HFF-Myc (cell line): Measurements from ENCODE around the gene CFAP100.

Experiments
- DNase-seq: peaks from one replicate; pipeline ENCODE4 v3.0.0-alpha.2; 2011; ENCODE audit warnings: low read depth; ENCODE audit errors: extremely low read depth
- H3K4me3 ChIP-seq: replicated peaks from 2 replicates; pipeline ENCODE4 v1.5.1; 2011; ENCODE audit warnings: low read depth, mild to moderate bottlenecking, control low read depth, low read length
- CTCF ChIP-seq: IDR thresholded peaks from 2 replicates; pipeline ENCODE4 v1.5.1; 2012; ENCODE audit warnings: mild to moderate bottlenecking, low read depth, low read length, control low read depth; ENCODE audit errors: missing control alignments

The CFAP100 gene

GRCh38 chr3:126376444-126376843 lies 18.3 kb upstream of the CFAP100 start:
- DNase-seq: no peak
- no peak overlapping the region for H3K4me3 ChIP-seq
- no peak for TF ChIP-seq CTCF

DNA sequence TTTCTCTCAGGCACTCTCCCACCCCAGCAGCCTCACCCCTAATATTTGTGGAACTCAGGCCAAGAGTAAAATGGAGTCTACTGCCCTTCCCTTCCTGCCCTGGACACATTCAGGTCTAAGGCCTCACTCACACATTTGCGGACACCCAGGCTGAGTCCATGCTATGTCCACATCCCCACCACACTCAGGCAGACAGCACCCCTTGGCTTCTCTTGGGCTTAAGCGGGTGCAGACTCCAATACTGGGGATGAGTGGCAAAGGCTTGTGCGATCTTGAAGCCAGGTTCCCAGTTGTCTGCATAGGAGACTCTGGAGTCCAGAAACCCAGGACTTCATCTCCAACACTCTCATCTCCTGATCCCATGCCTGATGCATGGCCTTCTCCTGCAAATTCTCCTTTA lies 17.5 kb upstream of the CFAP100 start:
- TF ChIP-seq CTCF: no peak
- DNase-seq: no peak
- H3K4me3 ChIP-seq: no peak overlapping the region

GRCh38 chr3:126378341-126378751 lies 16.4 kb upstream of the CFAP100 start:
- TF ChIP-seq CTCF: no peak
- H3K4me3 ChIP-seq: no peak overlapping the region
- no peak for DNase-seq

GRCh38 chr3:126380011-126380768 lies 14.5 kb upstream of the CFAP100 start:
- no peak for DNase-seq
- no peak overlapping the region for H3K4me3 ChIP-seq
- TF ChIP-seq CTCF: no peak

DNA sequence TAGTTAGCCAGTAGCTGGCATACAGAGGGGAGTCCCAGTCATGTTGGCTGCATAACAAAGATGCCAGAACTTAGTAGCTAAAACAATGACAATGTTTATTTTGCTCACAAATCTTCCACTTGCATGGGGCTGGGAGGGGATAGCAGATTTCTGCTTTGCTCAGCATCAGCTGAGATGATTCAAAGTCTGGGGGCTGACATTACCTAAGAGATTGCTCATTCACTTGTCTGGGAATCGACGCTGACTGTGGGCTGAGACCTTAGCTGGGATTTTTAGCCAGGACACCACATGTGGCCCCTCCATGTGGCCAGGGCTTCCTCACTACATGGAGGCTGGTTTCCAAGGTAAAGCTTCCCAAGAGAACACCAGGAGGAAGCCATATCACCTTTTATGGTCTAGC lies 12.7 kb upstream of the CFAP100 start:
- no peak for DNase-seq
- no peak for TF ChIP-seq CTCF
- H3K4me3 ChIP-seq: no peak overlapping the region

GRCh38 chr3:126389112-126389793 lies 5.5 kb upstream of the CFAP100 start:
- peak; percentile 32 for DNase-seq
- peak overlapping the region; percentile 32 for H3K4me3 ChIP-seq
- peak; percentile 92 for TF ChIP-seq CTCF
